ENCODE measurements around the gene DOCK4.

- peak; percentile 1 for TF ChIP-seq CTCF (IDR thresholded peaks at IDR 0.05; ENCODE audit: low read depth, low read length, missing input control)
- peak; percentile 85 for TF ChIP-seq REST (IDR thresholded peaks at IDR 0.05)
- TF ChIP-seq ATF3 (IDR thresholded peaks at IDR 0.05), result no peak
- peak; percentile 98 for TF ChIP-seq YY1 (IDR thresholded peaks at IDR 0.05)
- peak; percentile 58 for TF ChIP-seq TAF1 (conservative IDR thresholded peaks at IDR 0.05)
- TF ChIP-seq SP1 (IDR thresholded peaks at IDR 0.05), result peak; percentile 76
- TF ChIP-seq FOXA1 (IDR thresholded peaks at IDR 0.05), result no peak
- TF ChIP-seq, protein P1, sequence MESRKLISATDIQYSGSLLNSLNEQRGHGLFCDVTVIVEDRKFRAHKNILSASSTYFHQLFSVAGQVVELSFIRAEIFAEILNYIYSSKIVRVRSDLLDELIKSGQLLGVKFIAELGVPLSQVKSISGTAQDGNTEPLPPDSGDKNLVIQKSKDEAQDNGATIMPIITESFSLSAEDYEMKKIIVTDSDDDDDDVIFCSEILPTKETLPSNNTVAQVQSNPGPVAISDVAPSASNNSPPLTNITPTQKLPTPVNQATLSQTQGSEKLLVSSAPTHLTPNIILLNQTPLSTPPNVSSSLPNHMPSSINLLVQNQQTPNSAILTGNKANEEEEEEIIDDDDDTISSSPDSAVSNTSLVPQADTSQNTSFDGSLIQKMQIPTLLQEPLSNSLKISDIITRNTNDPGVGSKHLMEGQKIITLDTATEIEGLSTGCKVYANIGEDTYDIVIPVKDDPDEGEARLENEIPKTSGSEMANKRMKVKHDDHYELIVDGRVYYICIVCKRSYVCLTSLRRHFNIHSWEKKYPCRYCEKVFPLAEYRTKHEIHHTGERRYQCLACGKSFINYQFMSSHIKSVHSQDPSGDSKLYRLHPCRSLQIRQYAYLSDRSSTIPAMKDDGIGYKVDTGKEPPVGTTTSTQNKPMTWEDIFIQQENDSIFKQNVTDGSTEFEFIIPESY (IDR thresholded peaks at IDR 0.05), result peak; percentile 57
- peak; percentile 10 to 11 for TF ChIP-seq HNF4A (conservative IDR thresholded peaks at IDR 0.05)
- peak; percentile 48 to 62 for TF ChIP-seq RAD21 (IDR thresholded peaks at IDR 0.05)
- peak; percentile 51 to 57 for TF ChIP-seq EGR1 (IDR thresholded peaks at IDR 0.05; ENCODE audit: low read depth in 2 of 2)
- TF ChIP-seq NR2F2 (IDR thresholded peaks at IDR 0.05), result peak; percentile 24
- TF ChIP-seq RXRA (IDR thresholded peaks at IDR 0.05), result peak; percentile 24 to 67
Observed at GRCh38 chr7:112206238-112206990, at the start of gene DOCK4, which contains the start of gene ZNF277.

All from liver (tissue), 3 donors.